HG02588 (cell line): ENCODE data around the gene C1orf35.

Source experiments
- ATAC-seq: cut with Tn5 transposase; IDR thresholded peaks from one replicate; pipeline ENCODE4 v1.9.1; 2021; ENCODE audit warnings: mild to moderate bottlenecking, moderate library complexity; ENCODE audit not compliant: unreplicated experiment

The C1orf35 gene

DNA sequence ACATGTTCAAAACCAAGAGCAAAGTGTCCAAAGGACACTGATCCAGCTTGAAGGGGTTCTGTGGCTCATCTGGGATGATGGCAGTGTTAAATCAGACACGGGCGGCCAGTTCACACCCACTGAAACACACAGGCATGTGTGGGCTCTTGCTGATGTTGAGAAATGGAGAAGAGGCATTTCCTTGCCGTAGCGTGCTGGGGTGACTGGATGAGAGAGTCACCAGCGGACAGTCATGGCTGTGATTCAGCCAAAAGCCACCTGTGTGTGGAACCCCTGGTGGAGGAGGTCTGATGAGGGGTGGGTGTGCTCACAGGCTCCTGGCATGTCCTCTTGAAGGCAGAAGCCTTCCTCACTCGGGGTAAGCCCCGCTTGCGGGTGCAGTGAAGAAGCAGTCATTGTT, 7.2 kb downstream of the C1orf35 start:
- no peak for ATAC-seq

DNA sequence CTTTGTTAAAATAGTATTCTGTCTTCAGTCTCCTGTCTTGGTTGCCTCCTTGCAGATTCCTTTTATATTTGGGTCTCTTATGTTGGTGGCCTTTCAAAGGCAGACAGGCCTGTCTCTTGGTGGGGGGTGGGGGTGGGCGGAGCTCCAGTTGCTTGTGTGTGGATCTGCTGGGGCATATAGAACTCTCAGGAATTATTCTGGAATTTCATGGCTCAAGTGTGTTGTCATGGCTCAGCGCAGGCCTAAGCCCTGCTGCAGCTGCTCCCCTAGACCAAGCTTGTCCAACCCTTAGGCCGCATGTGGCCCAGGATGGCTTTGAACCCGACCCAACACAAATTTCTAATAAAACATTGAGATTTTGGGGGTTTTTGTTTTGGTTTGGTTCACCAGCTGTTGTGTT, 8.0 kb downstream of the C1orf35 start:
- no peak for ATAC-seq

DNA sequence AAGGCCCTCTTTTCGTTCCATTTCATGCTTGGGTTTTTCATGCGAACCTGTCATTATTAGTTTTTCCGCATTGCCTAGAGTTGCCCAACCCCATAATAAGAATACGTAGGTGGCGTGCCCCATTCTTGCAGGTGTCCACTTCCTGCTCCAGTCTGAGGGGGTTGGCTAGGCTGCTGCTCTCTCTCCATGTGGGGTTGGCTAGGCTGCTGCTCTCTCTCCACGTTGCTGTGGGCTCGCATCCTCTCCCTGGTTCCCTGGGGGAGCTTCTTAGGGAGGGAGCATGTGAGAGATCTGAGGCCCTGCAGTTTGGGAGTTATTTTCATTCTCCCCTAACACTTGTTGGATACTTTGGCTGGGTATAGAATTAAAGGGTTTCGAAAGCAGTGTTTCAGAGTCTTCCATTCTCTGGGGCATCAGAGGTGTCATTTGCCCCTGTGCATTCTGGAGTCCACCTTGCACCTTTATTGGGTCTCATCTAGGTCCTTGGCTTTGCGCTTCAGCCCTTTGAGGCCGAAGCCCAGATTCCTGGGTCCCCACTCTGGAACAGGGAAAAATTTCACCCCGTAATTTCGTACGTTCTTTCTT, 8.6 kb downstream of the C1orf35 start:
- no peak for ATAC-seq

GRCh38 chr1:228093050-228093906, 9.8 kb downstream of the C1orf35 start:
- no peak for ATAC-seq

DNA sequence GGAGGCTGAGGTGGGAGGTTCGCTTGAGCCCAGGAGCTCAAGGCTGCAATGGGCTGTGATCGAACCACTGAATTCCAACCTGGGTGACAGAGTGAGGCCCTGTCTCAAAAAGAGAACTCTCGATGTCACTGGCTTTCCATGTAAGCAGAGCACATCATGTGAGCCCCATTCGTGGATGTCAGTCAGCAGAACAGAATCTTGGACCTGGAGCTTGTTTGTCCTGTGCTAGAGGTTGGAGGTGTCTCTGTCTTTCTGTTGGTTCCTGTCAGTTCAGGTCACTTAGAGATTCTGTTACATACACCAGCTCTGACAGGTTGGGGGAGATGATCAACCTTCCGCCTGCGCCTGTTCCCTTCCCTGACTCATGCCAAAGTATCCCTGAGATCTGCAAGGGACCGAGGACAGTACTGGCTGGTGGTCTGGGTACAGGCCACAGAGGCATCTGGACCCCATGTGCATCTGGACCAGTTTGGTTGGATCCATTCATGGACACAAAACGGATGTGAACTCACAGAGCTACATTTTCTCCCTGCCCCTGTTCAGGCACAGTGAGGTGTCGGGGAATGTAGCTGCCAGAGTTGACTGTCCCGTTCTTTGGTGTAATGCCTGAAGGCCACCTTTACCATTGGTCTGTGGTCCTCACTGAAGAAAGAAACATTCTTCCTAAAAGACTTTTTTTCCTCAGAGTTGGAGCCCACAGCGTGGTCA, 10.6 kb downstream of the C1orf35 start:
- ATAC-seq = no peak

GRCh38 chr1:228091084-228091483, 12.0 kb downstream of the C1orf35 start:
- ATAC-seq = no peak

GRCh38 chr1:228090613-228091081, 12.5 kb downstream of the C1orf35 start:
- no peak for ATAC-seq

GRCh38 chr1:228089519-228090380, 13.4 kb downstream of the C1orf35 start:
- ATAC-seq = no peak

GRCh38 chr1:228088586-228089498, 14.3 kb downstream of the C1orf35 start:
- no peak for ATAC-seq

- no peak for ATAC-seq
Measured at GRCh38 chr1:228087771-228088251, 15.3 kb downstream of the C1orf35 start.

DNA sequence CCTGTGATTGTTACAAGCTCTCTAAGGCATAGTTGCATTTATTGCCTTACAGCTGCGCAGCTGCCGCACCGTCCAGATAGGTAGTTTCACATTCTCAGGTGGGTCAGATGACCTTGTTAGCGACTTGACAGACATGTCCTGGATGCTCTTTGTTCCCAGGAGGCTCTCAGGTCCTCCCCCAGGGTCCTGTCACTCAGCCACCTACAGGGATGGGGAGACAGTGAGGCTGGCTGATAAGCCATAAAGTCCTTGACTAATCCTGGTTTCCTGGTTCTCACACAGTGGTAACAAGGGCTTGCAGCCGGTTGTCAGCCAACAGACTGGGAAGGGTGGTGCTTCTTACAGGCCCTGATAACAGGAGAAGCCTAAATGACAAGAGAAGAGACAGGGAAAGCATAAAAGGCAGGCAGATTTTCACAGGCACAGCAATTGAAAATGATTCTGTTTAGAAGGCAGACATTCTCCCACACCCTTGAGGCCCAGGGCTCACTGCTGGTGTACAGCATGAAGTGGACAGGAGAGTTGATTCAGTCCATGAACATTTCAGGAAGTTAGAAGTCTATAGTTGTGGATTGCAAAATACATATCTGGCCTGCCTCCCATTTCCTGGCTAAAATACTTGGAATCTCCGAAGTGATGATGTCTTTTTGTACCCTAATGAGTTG, 17.7 kb downstream of the C1orf35 start:
- ATAC-seq = no peak

DNA sequence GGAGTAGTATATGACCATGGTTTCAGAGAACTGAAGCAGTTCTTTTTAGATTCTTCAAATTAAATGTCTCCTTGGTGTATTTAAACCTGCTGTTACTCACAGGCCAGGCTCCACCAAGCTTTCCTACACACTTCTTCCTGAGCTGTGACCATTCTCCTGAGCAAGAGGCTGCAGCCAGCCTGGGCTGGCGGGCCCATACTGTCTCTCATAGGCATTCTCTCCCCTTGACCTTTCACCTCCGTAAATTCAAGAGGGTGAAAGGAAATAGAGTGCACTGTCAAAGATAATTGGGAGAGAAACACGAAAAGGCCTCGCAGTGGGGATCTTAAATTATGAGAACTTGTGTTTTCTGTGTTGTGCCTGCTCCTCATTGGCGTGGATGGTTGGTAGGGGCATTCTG, 18.3 kb downstream of the C1orf35 start:
- no peak for ATAC-seq

DNA sequence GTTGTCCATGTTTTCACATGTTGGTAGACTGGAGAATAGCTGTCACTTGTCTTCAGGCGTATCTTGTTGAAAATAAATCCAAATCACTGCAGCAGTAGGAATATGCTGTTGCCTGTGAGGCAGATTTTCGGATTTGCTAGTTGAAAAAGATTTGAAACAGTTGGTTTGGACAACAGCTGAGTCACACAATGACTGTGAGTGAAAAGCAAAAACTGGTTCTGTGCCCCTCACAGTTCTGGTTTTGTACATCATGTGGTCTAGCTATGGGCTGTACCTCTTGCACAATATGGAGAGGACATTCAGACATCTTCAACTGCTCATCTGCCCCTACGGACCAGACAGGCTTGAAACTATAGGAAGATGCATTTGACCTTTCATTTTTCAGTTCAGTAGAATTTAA, 18.8 kb downstream of the C1orf35 start:
- ATAC-seq = no peak

DNA sequence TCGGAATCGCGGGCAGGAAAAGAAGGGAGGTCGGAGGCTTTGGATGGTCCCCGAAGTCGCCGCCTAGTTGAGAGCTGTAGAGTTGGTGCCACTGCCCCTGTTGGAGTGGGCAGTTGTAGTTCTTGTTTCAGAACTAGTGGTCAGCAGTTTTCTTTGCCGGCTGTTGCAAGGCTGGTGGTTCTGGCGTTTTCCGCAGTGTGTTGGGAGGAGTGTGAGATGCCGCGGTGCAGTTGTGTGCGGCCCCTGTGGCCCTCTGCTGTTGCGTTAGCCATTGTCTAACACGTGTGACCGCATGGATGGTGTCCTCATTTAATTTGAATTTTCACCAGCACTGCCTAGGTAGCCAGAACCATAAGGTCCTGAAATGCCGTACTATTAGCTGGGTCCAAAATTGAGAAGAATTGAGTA, 19.2 kb downstream of the C1orf35 start:
- no peak for ATAC-seq

DNA sequence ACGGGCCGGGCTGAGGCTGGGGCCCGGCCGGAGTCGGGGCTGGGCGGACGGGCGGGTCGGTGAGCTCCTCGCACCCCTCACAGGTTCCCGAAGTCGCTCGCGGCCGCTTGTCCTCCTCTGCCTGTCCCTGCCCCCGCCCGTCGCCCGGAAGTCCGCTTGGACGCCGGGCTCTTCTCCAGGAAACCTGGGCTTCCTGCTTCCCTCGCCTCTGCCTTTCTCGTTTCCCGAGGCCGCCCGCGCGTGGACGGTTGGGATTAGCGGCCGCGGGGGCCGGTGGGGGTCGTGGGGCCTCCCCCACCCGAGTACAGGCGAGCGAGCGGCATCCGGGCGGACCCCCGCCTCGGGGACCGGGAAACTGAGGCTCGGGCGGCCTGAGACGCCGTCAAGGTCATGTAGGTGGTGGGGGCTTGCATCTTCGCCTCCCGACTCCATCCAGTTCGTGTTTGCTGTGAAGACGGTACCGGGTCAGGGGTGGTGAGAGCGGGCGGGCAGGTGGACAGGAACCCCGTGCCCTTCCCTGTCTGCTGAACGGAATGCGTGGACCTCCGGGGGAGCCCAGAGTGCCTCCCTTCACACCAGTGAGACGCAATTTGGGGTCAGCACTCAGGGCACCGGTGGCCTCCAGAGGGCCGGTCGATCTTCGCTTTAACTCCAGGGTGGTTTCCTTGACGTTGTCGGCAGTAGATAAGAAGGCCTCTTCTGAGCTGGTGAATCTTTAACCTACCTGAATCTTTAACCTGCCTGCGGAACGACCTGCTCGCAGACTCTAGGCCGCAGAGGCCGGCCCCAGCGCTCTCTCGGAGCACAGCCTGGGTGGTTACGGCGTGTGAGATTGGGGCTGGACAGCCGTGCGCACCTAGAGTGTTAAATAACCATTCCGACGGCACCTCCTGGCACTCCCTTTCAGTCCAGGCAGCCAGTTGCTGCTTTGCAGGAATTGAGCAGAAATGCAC, 19.9 kb downstream of the C1orf35 start:
- peak; percentile 23 for ATAC-seq

GRCh38 chr1:228082214-228082917, 20.8 kb downstream of the C1orf35 start, which contains the start of gene ARF1:
TSS of gene ARF1 (plus strand) at chr1:228082708. CDS start at chr1:228097115, 14,407 bp downstream.
- ATAC-seq = peak; percentile 75

GRCh38 chr1:228081578-228082213, 21.4 kb downstream of the C1orf35 start:
- ATAC-seq = peak; percentile 7
